Posterior vena cava (tissue), 2 donors: ENCODE data around the gene FMR1. TPM values are rescaled to one million over a fixed set of nuclear protein-coding genes. Genes with fewer than 3 reads are reported as not detected.

Experiments used
- DNase-seq: peaks from one replicate; pipeline ENCODE4 v3.0.0-alpha.2; 2020; ENCODE audit warnings: low spot score
- intact Hi-C, 2 donors: fragments of 100-400 bp; cut with DNase I; formaldehyde crosslinking; loops; one replicate each; pipeline versions ENCODE4 v1.14.1 to v1.14.2; 2022 to 2023
- total RNA-seq, 2 donors: library from RNA; stranded (reverse); fragmentation: NEBNext Ultra II Directional; extraction: Animal tissue kit (Norgen Biotek cat#: 25700); gene quantifications; one replicate each; pipeline ENCODE4 v1.2.1, GENCODE V29; 2021
- donor health status: DM: yes; HTN: yes; CAD: no.
- donor health status: DM: yes; HTN: yes; CAD: no.

FMR1 gene
- total RNA-seq, 2 donors from 2014 or later: 40.3 to 41.7 TPM

- intact Hi-C loops: no loop called here
- peak; percentile 83 for DNase-seq
Observed at GRCh38 chrX:147912093-147912801, 528 bp downstream of the FMR1 start.

GRCh38 chrX:147913570-147913969 is 1.9 kb downstream of the FMR1 start:
- intact Hi-C loops: no loop called here

GRCh38 chrX:147914591-147914990 is 2.9 kb downstream of the FMR1 start:
- intact Hi-C loops: no loop called here
- DNase-seq: no peak

More at GRCh38 chrX:147913570-147913969, 1.9 kb downstream of the FMR1 start:
- no peak for DNase-seq

GRCh38 chrX:147916375-147916968 is 4.8 kb downstream of the FMR1 start:
- intact Hi-C loops: no loop called here
- no peak for DNase-seq

- no peak for DNase-seq
- intact Hi-C loops: no loop called here
Observed at GRCh38 chrX:147917700-147918695, 6.3 kb downstream of the FMR1 start.

GRCh38 chrX:147920161-147920666 is 8.5 kb downstream of the FMR1 start:
- no peak for DNase-seq
- intact Hi-C loops: no loop called here

- intact Hi-C loops: no loop called here
Observed at GRCh38 chrX:147923605-147924004, 11.9 kb downstream of the FMR1 start.

GRCh38 chrX:147927256-147927655 is 15.5 kb downstream of the FMR1 start:
- DNase-seq: no peak
- intact Hi-C loops: no loop called here

More at GRCh38 chrX:147923605-147924004, 11.9 kb downstream of the FMR1 start:
- DNase-seq: no peak

- intact Hi-C loops: no loop called here
- DNase-seq: no peak
Observed at GRCh38 chrX:147933815-147934214, 22.1 kb downstream of the FMR1 start.

GRCh38 chrX:147935156-147935758 is 23.5 kb downstream of the FMR1 start:
- intact Hi-C loops: no loop called here
- no peak for DNase-seq

GRCh38 chrX:147945286-147945685 is 33.6 kb downstream of the FMR1 start:
- intact Hi-C loops: no loop called here
- DNase-seq: no peak

- DNase-seq: no peak
- intact Hi-C loops: no loop called here
Observed at GRCh38 chrX:147948531-147948930, 36.8 kb downstream of the FMR1 start.

- intact Hi-C loops: loop anchor here in 1 of 2 donors (5.0 kb wide), 1 partner anchor 1517 kb away; no protein-coding TSS in a partner anchor
- no peak for DNase-seq
Observed at GRCh38 chrX:147950352-147950751, 38.6 kb downstream of the FMR1 start.

- no peak for DNase-seq
- intact Hi-C loops: loop anchor here in 1 of 2 donors (5.0 kb wide), 1 partner anchor 1513 kb away; no protein-coding TSS in a partner anchor
Observed at GRCh38 chrX:147953976-147954375, 42.3 kb downstream of the FMR1 start.

GRCh38 chrX:147957291-147957690 is 45.6 kb downstream of the FMR1 start:
- intact Hi-C loops: no loop called here
- DNase-seq: no peak

- intact Hi-C loops: no loop called here
- no peak for DNase-seq
Observed at GRCh38 chrX:147958291-147958690, 46.6 kb downstream of the FMR1 start.

- no peak for DNase-seq
- intact Hi-C loops: no loop called here
Observed at GRCh38 chrX:147960722-147961121, 49.0 kb downstream of the FMR1 start.

GRCh38 chrX:147962476-147962875 is 50.8 kb downstream of the FMR1 start:
- intact Hi-C loops: no loop called here
- no peak for DNase-seq

GRCh38 chrX:147978931-147979330 is 67.2 kb downstream of the FMR1 start:
- DNase-seq: no peak
- intact Hi-C loops: no loop called here
